ENCODE measurements around the gene ICAM3. TPM values are rescaled to one million over a fixed set of nuclear protein-coding genes. Genes with fewer than 3 reads are reported as not detected.
"Not testable (repeated sequence)": the region's sequence is repeated elsewhere in the genome, so short reads cannot be mapped to it uniquely, and the experiment has no call there.

Gene ICAM3
- total RNA-seq = 10 to 100 TPM; 87.5 to 89.4 TPM

- ChIA-PET CTCF (interaction anchor here (1.4 kb wide), 1 partner anchor 8 kb away, joined by 5 read pairs; no protein-coding TSS in a partner anchor), POLR2A (interaction anchor here (0.6 kb wide), 1 partner anchor 56 kb away, joined by 3 read pairs; no protein-coding TSS in a partner anchor)
Observed at GRCh38 chr19:10339380-10339960, at the start of gene ICAM3. Gene ICAM3, minus strand, starts transcription at chr19:10339624. Its CDS starts 10 bp downstream, at chr19:10339614.

- POLR2A ChIA-PET = interaction anchor here (0.7 to 2.4 kb wide), 3 partner anchors 118 to 130 kb away, joined by 5 to 20 read pairs (median 5); partner anchors contain the start of gene ICAM1
- CTCF ChIA-PET = interaction anchor here (0.6 to 10.6 kb wide), 23 partner anchors 8 to 160 kb away, joined by 3 to 145 read pairs (median 4); partner anchors contain the start of genes CDC37, ICAM1, RAVER1 and TYK2
Observed at GRCh38 chr19:10388957-10389356, 49.5 kb upstream of the ICAM3 start.

- CTCF ChIA-PET = interaction anchor here (1.6 to 10.6 kb wide), 2 partner anchors 117 to 125 kb away, joined by 13 to 145 read pairs; partner anchors contain the start of gene ICAM1
- POLR2A ChIA-PET = no interaction called here
Observed at GRCh38 chr19:10384580-10384979, 45.2 kb upstream of the ICAM3 start.

GRCh38 chr19:10383223-10383499 lies 43.7 kb upstream of the ICAM3 start:
- ChIA-PET POLR2A (interaction anchor here (0.7 kb wide), 1 partner anchor 123 kb away, joined by 23 read pairs; no protein-coding TSS in a partner anchor), CTCF (interaction anchor here (0.6 to 10.6 kb wide), 6 partner anchors 68 to 1843 kb away, joined by 3 to 145 read pairs (median 4); partner anchors contain the start of gene ICAM1)

- ChIA-PET CTCF (interaction anchor here (0.6 to 10.6 kb wide), 8 partner anchors 8 to 485 kb away, joined by 3 to 145 read pairs (median 4); partner anchors contain the start of gene ICAM1), POLR2A (interaction anchor here (0.5 to 1.9 kb wide), 11 partner anchors 11 to 434 kb away, joined by 3 to 14 read pairs (median 4); partner anchors contain the start of genes ICAM1, ICAM4 and RAVER1)
Observed at GRCh38 chr19:10380313-10381102, 41.1 kb upstream of the ICAM3 start, which contains the start of gene TYK2. Gene TYK2, minus strand, starts transcription at chr19:10380572. Its CDS starts 2,166 bp downstream, at chr19:10378406.

GRCh38 chr19:10379880-10380312 lies 40.5 kb upstream of the ICAM3 start:
- ChIA-PET POLR2A (interaction anchor here (0.6 to 1.9 kb wide), 9 partner anchors 12 to 435 kb away, joined by 3 to 14 read pairs (median 4); partner anchors contain the start of genes ICAM1, ICAM4 and RAVER1), CTCF (interaction anchor here (0.6 to 10.6 kb wide), 8 partner anchors 9 to 486 kb away, joined by 3 to 145 read pairs (median 4); partner anchors contain the start of gene ICAM1)

- ChIA-PET POLR2A (no interaction called here), CTCF (interaction anchor here (0.9 to 3.1 kb wide), 4 partner anchors 11 to 119 kb away, joined by 3 to 12 read pairs (median 4); no protein-coding TSS in a partner anchor)
Observed at GRCh38 chr19:10378124-10378523, 38.7 kb upstream of the ICAM3 start.

GRCh38 chr19:10377140-10377640 lies 37.8 kb upstream of the ICAM3 start:
- POLR2A ChIA-PET = not testable (repeated sequence)
- CTCF ChIA-PET = interaction anchor here (1.2 kb wide), 1 partner anchor 108 kb away, joined by 4 read pairs; no protein-coding TSS in a partner anchor

- CTCF ChIA-PET = interaction anchor here (0.6 to 1.2 kb wide), 4 partner anchors 16 to 315 kb away, joined by 3 to 4 read pairs (median 3); no protein-coding TSS in a partner anchor
- POLR2A ChIA-PET = no interaction called here
Observed at GRCh38 chr19:10374931-10375330, 35.5 kb upstream of the ICAM3 start.

GRCh38 chr19:10372690-10373089 lies 33.3 kb upstream of the ICAM3 start:
- POLR2A ChIA-PET = no interaction called here
- CTCF ChIA-PET = interaction anchor here (0.7 kb wide), 2 partner anchors 99 to 223 kb away, joined by 3 read pairs; no protein-coding TSS in a partner anchor

GRCh38 chr19:10368101-10368803 lies 28.8 kb upstream of the ICAM3 start:
- POLR2A ChIA-PET = interaction anchor here (0.6 kb wide), 1 partner anchor 63 kb away, joined by 4 read pairs; no protein-coding TSS in a partner anchor
- CTCF ChIA-PET = interaction anchor here (0.6 kb wide), 1 partner anchor 14 kb away, joined by 4 read pairs; no protein-coding TSS in a partner anchor

- CTCF ChIA-PET = interaction anchor here (1.0 to 1.1 kb wide), 2 partner anchors 48 to 96 kb away, joined by 3 read pairs; partner anchors contain the start of gene ICAM1
- POLR2A ChIA-PET = not testable (repeated sequence)
Observed at GRCh38 chr19:10366950-10367512, 27.6 kb upstream of the ICAM3 start.

- POLR2A ChIA-PET = interaction anchor here (0.7 kb wide), 1 partner anchor 51 kb away, joined by 4 read pairs; no protein-coding TSS in a partner anchor
- CTCF ChIA-PET = no interaction called here
Observed at GRCh38 chr19:10365518-10365917, 26.1 kb upstream of the ICAM3 start.

GRCh38 chr19:10364644-10365043 lies 25.2 kb upstream of the ICAM3 start:
- ChIA-PET POLR2A (no interaction called here), CTCF (no interaction called here)

- CTCF ChIA-PET = no interaction called here
- POLR2A ChIA-PET = no interaction called here
Observed at GRCh38 chr19:10363789-10364281, 24.4 kb upstream of the ICAM3 start.

GRCh38 chr19:10362259-10362658 lies 22.8 kb upstream of the ICAM3 start:
- ChIA-PET CTCF (interaction anchor here (1.1 kb wide), 1 partner anchor 27 kb away, joined by 3 read pairs; no protein-coding TSS in a partner anchor), POLR2A (no interaction called here)

GRCh38 chr19:10361569-10362011 lies 22.2 kb upstream of the ICAM3 start:
- ChIA-PET CTCF (no interaction called here), POLR2A (no interaction called here)

- ChIA-PET POLR2A (interaction anchor here (0.5 kb wide), 1 partner anchor 107 kb away, joined by 8 read pairs; no protein-coding TSS in a partner anchor), CTCF (no interaction called here)
Observed at GRCh38 chr19:10356431-10356830, 17.0 kb upstream of the ICAM3 start.

All from activated CD8-positive, alpha-beta memory T cell treated with anti-CD3 and anti-CD28 coated beads for 36 hours (primary cell).